NAMALWA (cell line): ENCODE measurements around the gene PPIL1.

Experiments used
- DNase-seq: peaks from one replicate; pipeline ENCODE4 v3.0.0-alpha.2; 2015; ENCODE audit warnings: low spot score

Gene PPIL1

GRCh38 chr6:36855750-36856149 lies 18.9 kb downstream of the PPIL1 start:
- DNase-seq = no peak

GRCh38 chr6:36853325-36853724 lies 21.3 kb downstream of the PPIL1 start:
- no peak for DNase-seq

- no peak for DNase-seq
These were observed 22.0 kb downstream of the PPIL1 start for GRCh38 chr6:36852481-36853147.

GRCh38 chr6:36851626-36852025 lies 23.0 kb downstream of the PPIL1 start:
- no peak for DNase-seq

- DNase-seq = peak; percentile 81
These were observed 23.4 kb downstream of the PPIL1 start for GRCh38 chr6:36851149-36851614.

- no peak for DNase-seq
These were observed 24.6 kb downstream of the PPIL1 start for GRCh38 chr6:36850021-36850420.

GRCh38 chr6:36848658-36849441 lies 25.8 kb downstream of the PPIL1 start:
- no peak for DNase-seq

- DNase-seq = no peak
These were observed 26.6 kb downstream of the PPIL1 start for GRCh38 chr6:36847991-36848390.

- DNase-seq = no peak
These were observed 27.5 kb downstream of the PPIL1 start for GRCh38 chr6:36847152-36847551.

- no peak for DNase-seq
These were observed 29.4 kb downstream of the PPIL1 start for GRCh38 chr6:36845233-36845632.

GRCh38 chr6:36844232-36845170 lies 30.1 kb downstream of the PPIL1 start:
- DNase-seq = no peak

- DNase-seq = no peak
These were observed 31.4 kb downstream of the PPIL1 start for GRCh38 chr6:36843170-36843569.

GRCh38 chr6:36841756-36842155 lies 32.8 kb downstream of the PPIL1 start:
- no peak for DNase-seq

GRCh38 chr6:36840432-36841403 lies 33.9 kb downstream of the PPIL1 start:
- DNase-seq = no peak

- DNase-seq = peak; percentile 66
These were observed 34.7 kb downstream of the PPIL1 start for GRCh38 chr6:36839749-36840431.

- DNase-seq = no peak
These were observed 35.5 kb downstream of the PPIL1 start, which contains the start of gene CPNE5 for GRCh38 chr6:36838896-36839748. Gene CPNE5, minus strand, starts transcription at chr6:36839444. Its CDS starts 67 bp downstream, at chr6:36839377.

- no peak for DNase-seq
These were observed 36.9 kb downstream of the PPIL1 start for GRCh38 chr6:36837686-36838085.

- no peak for DNase-seq
These were observed 37.6 kb downstream of the PPIL1 start for GRCh38 chr6:36837022-36837339.
